Vagina (tissue), 2 donors: ENCODE results near the gene STN1. TPM values are rescaled to one million over a fixed set of nuclear protein-coding genes. Genes with fewer than 3 reads are reported as not detected.

Experiments
- DNase-seq, 2 donors: peaks; one replicate each; pipeline ENCODE4 v3.0.0-alpha.2; 2017; ENCODE audit errors: extremely low spot score in 2 of 2
- H3K27ac ChIP-seq: fragments of 200-600 bp; sonication (generic); one replicate; pipeline ENCODE4 v1.5.1; 2019
- H3K27me3 ChIP-seq: fragments of 200-600 bp; sonication (generic); one replicate; pipeline ENCODE4 v1.5.1; 2019
- H3K36me3 ChIP-seq, 2 donors: fragments of 200-600 bp; sonication (generic); one replicate each; pipeline ENCODE4 v1.5.1; 2017 to 2019
- H3K4me1 ChIP-seq: fragments of 200-600 bp; sonication (generic); one replicate; pipeline ENCODE4 v1.5.1; 2019
- H3K4me3 ChIP-seq, 2 donors: fragments of 200-600 bp; sonication (generic); 1 replicate in 1 of 2; 2 replicates in 1 of 2; pipeline ENCODE4 v1.5.1; 2016 to 2019
- H3K9me3 ChIP-seq: fragments of 200-600 bp; sonication (generic); one replicate; pipeline ENCODE4 v1.5.1; 2019
- POLR2A ChIP-seq, 2 donors: fragments of 450-650 bp; IDR thresholded peaks; one replicate each; pipeline ENCODE4 v1.6.1; 2017; ENCODE audit warnings: antibody characterized with exemption in 2 of 2, mild to moderate bottlenecking in 2 of 2, moderate library complexity in 2 of 2
- POLR2AphosphoS5 ChIP-seq, 2 donors: sonication (generic); formaldehyde crosslinking; IDR thresholded peaks; one replicate each; pipeline ENCODE4 v1.9.0; 2017; ENCODE audit warnings: antibody characterized with exemption in 2 of 2, mild to moderate bottlenecking in 2 of 2, low read depth in 1 of 2; ENCODE audit not compliant: insufficient read depth in 1 of 2
- intact Hi-C: fragments of 100-400 bp; cut with DNase I; formaldehyde crosslinking; loops from one replicate; pipeline ENCODE4 v1.15.1; 2023
- total RNA-seq: library from RNA; depleted of rRNA; stranded (reverse); fragments of >200 nt; gene quantifications from one replicate; pipeline ENCODE4 v1.2.3, GENCODE V29; 2016
- TF ChIP-seq, protein P1 (sequence below), 3 experiments: fragments of 450-650 bp in 2 of 3; fragments of 200-600 bp in 1 of 3; sonication (generic) in 1 of 3; IDR thresholded peaks; one replicate each; pipeline ENCODE4 v1.5.1; 2017 to 2019; ENCODE audit warnings: antibody characterized with exemption in 3 of 3, mild to moderate bottlenecking in 2 of 3, moderate library complexity in 2 of 3

STN1 gene
- total RNA-seq, 1 donor from 2014 or later: 22.3 TPM

DNA sequence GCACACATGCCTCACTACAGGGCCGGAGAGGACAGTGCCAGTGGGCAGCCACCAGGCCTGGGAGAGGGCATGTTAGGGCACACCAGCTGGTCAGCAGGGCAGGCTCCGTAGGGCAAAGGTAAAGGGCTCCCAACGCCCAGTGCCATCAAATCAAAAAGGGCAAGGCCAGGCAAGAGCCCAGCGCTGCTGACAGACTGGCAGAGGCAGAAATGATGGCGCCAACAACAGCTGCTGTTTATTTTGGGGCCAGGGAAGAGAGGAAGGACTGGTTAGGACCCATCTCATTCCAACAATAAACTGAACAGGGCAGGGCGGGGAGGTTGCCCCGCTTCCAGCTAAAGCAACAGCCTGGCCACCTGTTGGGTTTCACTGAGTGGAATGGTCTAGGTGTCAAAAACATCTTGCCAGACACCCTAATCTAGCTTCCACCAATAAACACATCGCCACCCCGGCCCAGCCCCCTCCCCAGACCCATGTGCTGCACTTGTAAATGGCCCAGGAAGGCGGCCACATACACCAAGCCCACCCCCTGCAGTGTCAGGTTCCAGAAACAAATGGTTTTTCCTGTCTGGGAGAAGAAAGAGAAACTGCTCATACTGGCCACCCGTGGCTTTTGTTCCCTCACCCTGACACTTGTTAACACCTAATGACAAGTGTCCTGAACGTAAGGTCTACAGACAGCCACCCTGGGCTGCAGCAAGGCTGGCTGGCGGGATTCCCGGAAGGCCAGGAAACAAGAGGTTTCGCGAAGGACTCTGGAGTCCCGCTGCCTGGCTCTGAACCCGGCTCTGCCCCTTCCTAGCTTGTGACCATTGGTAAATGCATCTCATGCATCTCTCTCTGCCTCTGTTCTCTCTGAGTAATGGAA, 77.9 kb downstream of the STN1 start:
- Histone ChIP-seq H3K27me3 (no peaks in the 10 kb centered on the region), H3K9me3 (no peaks in the 10 kb centered on the region), H3K4me1 (peaks cover 81% of the 10 kb centered on the region), H3K36me3 (no peaks in the 10 kb centered on the region), H3K4me3 (no peak overlapping the region), H3K27ac (no peak overlapping the region)
- no peak for DNase-seq
- intact Hi-C loops: no loop called here
- TF ChIP-seq, protein P1, sequence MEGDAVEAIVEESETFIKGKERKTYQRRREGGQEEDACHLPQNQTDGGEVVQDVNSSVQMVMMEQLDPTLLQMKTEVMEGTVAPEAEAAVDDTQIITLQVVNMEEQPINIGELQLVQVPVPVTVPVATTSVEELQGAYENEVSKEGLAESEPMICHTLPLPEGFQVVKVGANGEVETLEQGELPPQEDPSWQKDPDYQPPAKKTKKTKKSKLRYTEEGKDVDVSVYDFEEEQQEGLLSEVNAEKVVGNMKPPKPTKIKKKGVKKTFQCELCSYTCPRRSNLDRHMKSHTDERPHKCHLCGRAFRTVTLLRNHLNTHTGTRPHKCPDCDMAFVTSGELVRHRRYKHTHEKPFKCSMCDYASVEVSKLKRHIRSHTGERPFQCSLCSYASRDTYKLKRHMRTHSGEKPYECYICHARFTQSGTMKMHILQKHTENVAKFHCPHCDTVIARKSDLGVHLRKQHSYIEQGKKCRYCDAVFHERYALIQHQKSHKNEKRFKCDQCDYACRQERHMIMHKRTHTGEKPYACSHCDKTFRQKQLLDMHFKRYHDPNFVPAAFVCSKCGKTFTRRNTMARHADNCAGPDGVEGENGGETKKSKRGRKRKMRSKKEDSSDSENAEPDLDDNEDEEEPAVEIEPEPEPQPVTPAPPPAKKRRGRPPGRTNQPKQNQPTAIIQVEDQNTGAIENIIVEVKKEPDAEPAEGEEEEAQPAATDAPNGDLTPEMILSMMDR (IDR thresholded peaks at IDR 0.05): no peak
- TF ChIP-seq POLR2A (IDR thresholded peaks at IDR 0.05): no peak
- TF ChIP-seq POLR2AphosphoS5 (IDR thresholded peaks at IDR 0.05; ENCODE audit: insufficient read depth in 1 of 2, low read depth in 1 of 2): no peak

DNA sequence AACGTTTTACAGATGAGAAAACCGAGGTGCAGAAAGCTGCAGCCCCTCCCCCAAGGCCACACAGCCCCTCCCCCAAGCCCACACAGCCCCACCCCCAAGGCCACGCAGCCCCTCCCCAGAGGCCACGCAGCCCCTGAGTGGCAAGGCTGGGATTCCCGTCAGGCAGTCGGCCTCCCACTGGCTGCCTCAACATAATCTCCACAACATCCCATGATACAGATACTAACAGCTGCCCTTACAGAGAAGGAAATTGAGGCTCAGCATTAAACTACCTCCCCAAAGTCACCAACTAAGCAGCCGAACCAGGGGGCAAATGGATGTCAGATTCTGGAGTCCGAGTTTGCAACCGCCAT, 78.5 kb downstream of the STN1 start:
- H3K27ac ChIP-seq: peak overlapping the region; percentile 38
- intact Hi-C loops: no loop called here
- H3K4me3 ChIP-seq: no peak overlapping the region
- H3K36me3 ChIP-seq: no peaks in the 10 kb centered on the region
- no peaks in the 10 kb centered on the region for H3K9me3 ChIP-seq
- no peak for TF ChIP-seq POLR2AphosphoS5 (IDR thresholded peaks at IDR 0.05; ENCODE audit: insufficient read depth in 1 of 2, low read depth in 1 of 2)
- TF ChIP-seq, protein P1 (IDR thresholded peaks at IDR 0.05): no peak
- no peak for TF ChIP-seq POLR2A (IDR thresholded peaks at IDR 0.05)
- peaks cover 83% of the 10 kb centered on the region for H3K4me1 ChIP-seq
- no peaks in the 10 kb centered on the region for H3K27me3 ChIP-seq
- no peak for DNase-seq

DNA sequence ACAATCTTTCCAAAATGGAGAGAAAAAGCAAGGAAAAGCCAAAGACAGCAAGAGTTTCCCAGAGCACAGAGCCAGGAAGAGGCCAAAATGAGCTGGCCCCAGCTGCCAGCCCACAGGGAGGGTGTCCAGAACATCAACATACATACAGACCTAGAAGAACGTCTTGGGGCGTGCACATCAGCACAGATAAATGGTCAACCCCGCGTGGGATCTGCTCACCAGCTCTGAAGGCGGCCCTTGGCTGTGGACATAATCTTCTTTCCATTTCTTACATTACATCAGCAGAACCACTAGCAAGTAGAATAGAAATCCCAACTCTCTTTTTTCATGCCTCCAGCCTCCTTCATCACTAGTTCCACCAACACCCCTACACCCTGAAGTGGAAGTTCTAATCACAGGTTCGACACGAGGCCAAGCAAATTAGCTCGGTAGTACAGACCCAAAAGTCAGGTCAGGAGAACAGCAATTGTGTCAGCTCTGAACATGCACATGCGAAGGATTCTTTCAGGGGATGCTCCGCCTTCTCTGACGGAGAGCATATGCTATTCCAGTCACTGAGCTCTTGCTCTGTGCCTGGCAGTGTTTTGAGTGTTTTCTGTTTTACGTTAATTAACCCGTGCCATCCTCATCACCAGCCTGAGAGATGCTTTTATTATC, 79.0 kb downstream of the STN1 start:
- H3K9me3 ChIP-seq: no peaks in the 10 kb centered on the region
- H3K27me3 ChIP-seq: no peaks in the 10 kb centered on the region
- no peaks in the 10 kb centered on the region for H3K36me3 ChIP-seq
- intact Hi-C loops: no loop called here
- no peak for DNase-seq
- H3K4me3 ChIP-seq: no peak overlapping the region
- H3K4me1 ChIP-seq: peaks cover 83% of the 10 kb centered on the region
- TF ChIP-seq, protein P1 (IDR thresholded peaks at IDR 0.05): no peak
- TF ChIP-seq POLR2A (IDR thresholded peaks at IDR 0.05) (no peak), POLR2AphosphoS5 (IDR thresholded peaks at IDR 0.05; ENCODE audit: insufficient read depth in 1 of 2, low read depth in 1 of 2) (no peak)
- H3K27ac ChIP-seq: peak overlapping the region; percentile 38

DNA sequence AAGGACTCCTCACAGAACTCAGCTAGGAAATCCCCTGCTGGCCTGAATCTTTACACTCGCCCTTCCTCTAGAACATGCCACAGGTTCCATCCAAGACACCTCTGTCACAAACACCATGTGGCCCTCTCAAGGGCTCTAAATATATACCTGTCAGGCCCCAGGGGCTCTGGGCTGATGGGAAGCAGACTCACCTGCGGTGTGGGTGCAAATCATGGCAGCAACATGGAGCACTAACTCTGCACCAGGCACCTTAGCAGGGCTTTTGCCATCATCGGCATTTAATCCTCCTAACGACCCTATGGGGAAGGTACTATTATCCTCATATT, 80.0 kb downstream of the STN1 start:
- Histone ChIP-seq H3K9me3 (no peaks in the 10 kb centered on the region), H3K4me3 (no peak overlapping the region), H3K4me1 (peaks cover 79% of the 10 kb centered on the region), H3K27ac (no peak overlapping the region), H3K27me3 (no peaks in the 10 kb centered on the region), H3K36me3 (no peaks in the 10 kb centered on the region)
- intact Hi-C loops: no loop called here
- TF ChIP-seq POLR2AphosphoS5 (IDR thresholded peaks at IDR 0.05; ENCODE audit: insufficient read depth in 1 of 2, low read depth in 1 of 2): no peak
- no peak for TF ChIP-seq POLR2A (IDR thresholded peaks at IDR 0.05)
- no peak for DNase-seq

DNA sequence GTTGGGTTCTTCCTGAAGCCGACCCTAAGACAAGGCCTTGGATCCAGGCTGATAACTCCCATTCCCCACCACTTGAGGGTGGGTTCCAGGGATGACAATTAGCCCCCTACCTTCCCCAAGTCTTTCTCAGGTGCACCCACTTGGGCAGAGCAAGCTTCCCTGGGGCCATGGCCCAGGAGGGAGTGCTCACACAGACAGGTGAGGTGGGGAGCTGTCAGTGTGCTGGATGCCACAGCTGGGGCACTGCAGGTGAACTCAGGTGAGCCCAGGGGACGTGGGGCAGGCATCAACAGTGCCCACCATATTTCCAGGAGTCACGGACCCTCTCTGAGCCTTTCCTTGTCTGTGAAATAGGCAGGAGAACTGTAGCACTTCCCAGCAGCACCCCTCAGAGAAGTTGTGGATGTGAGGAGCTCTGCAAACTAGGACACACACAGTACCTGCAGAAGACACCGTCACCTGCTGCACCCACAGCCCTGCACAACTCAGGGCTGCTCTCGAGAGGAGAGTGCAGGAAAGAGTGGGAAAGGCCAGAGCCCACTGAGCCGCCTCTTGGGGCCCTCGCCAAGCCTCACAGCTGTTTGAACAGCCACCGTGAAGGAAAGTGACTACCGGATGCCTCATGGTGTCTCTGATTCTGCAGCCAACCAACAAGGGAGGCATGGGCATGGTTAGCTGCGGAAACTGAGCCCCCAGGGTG, 80.5 kb downstream of the STN1 start:
- no peaks in the 10 kb centered on the region for H3K27me3 ChIP-seq
- intact Hi-C loops: no loop called here
- no peaks in the 10 kb centered on the region for H3K9me3 ChIP-seq
- no peak for DNase-seq
- H3K4me1 ChIP-seq: peaks cover 76% of the 10 kb centered on the region
- H3K36me3 ChIP-seq: no peaks in the 10 kb centered on the region
- no peak overlapping the region for H3K27ac ChIP-seq
- H3K4me3 ChIP-seq: no peak overlapping the region
- TF ChIP-seq POLR2AphosphoS5 (IDR thresholded peaks at IDR 0.05; ENCODE audit: insufficient read depth in 1 of 2, low read depth in 1 of 2): no peak
- no peak for TF ChIP-seq POLR2A (IDR thresholded peaks at IDR 0.05)
- TF ChIP-seq, protein P1 (IDR thresholded peaks at IDR 0.05): no peak
